COLO668 (cell line): Measurements from ENCODE around the gene SRC.

ENCODE experiments used
- DNase-seq: peaks from one replicate; lab custom pipeline; 2025; ENCODE audit not compliant: unreplicated experiment; lab: John Stamatoyannopoulos, UW

Gene SRC

GRCh38 chr20:37379967-37380828, 34.3 kb downstream of the SRC start:
- DNase-seq = peak; percentile 29

DNA sequence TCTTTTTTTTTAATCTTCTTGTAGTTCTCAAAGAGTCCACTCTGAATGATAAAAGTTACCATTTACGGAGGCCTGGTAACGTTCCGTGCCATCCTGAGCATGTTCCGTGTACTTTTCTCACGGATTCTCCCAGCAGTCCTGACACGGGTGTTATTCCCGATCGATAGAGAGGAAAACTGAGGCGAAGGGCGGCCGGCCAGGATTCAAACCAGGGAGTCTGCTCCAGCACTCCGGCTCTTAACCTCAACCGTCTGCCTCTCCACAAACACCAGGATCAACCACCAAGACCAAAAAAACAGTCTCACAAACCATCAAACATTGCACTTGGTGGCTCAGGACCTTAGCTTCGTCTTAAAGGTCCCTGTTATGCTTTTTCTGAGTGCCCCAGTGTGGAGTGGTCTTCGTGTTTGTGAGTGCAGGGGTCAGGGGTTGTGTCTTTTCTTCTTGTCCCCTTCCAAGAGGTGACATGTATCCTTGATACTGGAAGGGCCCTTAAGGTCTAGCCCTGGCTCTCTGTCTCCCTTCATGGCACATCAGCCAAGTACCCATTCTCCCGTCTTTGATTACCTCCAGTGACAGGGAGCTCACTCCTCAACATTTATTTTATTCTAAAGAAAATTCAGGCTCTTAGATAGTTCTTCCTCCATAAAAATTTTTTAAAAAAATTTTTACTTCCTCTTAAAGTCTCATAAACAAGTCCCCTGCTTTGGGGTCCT, 35.1 kb downstream of the SRC start:
- no peak for DNase-seq

GRCh38 chr20:37381621-37382471, 35.9 kb downstream of the SRC start:
- no peak for DNase-seq

- DNase-seq = no peak
Measured at GRCh38 chr20:37382482-37383120, 36.7 kb downstream of the SRC start.

- DNase-seq = no peak
Measured at GRCh38 chr20:37383229-37383989, 37.5 kb downstream of the SRC start.

DNA sequence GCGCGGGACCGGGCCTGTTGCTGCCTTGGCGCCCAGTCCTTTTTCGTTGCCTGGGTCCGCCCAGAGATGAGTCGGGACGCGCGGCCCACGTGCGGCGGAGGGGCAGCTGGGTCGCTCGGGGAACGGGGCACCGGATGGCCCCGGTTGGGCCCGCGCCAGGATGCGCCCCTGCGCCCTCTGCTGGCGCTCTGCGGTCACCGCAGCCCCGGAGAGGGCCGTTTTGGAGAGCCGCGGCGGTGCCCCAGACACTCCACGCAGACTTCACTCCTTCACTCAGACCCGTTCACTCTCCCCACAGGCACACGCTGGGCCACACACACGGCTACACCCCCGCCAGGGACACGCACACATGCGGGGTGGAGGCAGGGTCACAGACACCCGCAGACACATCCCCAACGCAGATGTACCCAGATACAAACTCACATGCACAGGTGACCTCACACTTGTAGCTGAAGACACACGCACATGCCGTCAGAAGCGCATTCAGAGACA, 38.8 kb downstream of the SRC start:
- DNase-seq = peak; percentile 71

- no peak for DNase-seq
Measured at GRCh38 chr20:37385176-37385575, 39.2 kb downstream of the SRC start.

- DNase-seq = no peak
Measured at GRCh38 chr20:37385659-37386504, 39.9 kb downstream of the SRC start.

DNA sequence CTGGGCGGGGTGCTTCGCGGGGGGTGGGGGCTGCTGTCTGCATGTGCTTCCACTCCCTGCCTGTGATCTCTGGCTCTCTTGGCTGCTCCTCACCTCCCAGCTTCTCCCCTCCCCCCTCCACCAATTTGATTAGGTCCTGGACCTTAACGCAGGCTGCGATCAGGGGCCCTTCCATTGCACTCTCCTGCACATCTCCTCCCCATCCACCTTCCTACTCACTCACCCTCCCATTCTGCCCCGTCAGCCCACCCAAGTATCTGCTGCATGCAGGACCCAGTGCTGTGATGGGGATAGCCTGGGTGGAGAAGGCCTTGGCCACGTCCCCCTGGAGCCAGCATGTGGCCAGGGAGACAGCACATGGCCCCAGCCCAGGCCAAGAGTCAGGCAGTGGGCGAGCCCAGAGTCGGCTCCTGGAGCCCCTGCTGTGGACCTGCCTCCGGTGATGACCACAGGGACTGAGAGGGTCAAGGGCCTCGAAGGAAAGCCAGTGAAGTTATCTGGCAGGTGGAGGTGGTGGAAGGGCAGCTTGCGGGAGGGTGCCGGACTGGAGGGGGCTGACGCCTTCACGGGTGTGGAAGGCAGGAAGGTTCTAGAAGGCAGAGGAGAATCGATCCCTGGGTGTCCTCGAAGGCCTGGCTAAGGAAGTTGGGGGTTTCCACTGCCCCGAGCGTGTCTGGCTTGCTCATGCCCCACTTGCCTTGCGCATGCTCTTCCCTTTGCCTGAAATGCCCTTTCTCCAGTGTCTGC, 40.7 kb downstream of the SRC start:
- no peak for DNase-seq

DNA sequence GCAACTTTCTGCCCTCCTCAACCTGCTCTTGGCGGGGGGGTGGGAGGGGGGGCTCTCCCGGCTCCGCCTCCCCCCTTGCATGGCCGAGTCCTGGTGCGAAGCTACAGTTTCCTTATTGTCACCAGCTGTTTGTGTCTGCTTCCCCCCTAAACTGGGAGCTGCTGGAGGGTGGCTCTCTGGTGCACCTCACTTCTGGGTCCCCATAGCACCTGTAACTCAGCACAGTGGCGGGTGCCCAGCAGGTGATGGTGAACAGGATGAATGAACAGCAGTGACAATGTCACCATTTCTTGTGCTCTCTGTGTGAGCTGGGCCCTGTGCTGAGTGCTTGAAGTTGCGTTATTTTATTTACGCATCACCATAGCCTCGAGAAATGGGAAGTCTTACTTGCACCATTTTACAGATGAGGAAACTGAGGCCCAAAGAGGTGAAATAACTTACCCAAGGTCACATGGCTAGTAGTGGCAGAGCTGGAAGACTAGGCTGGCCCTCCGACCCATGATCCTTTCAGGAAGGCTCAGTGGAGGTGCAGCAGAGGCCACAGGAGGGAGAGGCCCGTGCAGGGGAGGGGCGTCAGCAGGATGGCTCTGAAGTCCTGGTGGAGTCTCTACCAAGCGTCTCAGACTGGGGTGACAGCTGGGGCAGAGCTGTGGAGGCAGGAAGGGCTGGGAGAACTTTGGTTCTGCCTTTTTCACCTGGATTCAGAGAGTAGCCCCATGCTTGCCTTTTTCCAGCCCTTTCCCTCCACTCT, 41.8 kb downstream of the SRC start:
- DNase-seq = no peak

DNA sequence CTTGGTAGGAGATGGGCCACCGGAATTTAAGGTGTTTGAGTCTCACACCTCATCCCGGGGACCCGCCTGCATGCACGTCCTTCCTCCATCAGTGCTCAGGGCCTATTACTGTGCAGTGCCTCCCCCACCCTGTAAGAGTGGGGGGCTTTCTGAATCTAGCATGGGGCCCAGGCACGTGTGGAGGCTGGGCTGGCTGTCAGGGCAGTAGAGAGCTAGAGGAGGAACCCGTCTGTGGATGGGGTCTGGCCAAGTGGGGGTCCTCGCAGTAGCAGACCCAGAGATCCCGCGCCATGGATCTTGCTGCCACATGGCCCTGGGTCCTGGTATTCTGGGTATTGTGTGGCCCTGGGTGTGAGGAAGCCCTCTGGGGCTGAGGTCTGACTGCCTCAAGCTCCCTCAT, 42.9 kb downstream of the SRC start:
- no peak for DNase-seq

GRCh38 chr20:37389241-37389747, 43.4 kb downstream of the SRC start:
- no peak for DNase-seq

- no peak for DNase-seq
Measured at GRCh38 chr20:37389844-37390275, 43.9 kb downstream of the SRC start.

DNA sequence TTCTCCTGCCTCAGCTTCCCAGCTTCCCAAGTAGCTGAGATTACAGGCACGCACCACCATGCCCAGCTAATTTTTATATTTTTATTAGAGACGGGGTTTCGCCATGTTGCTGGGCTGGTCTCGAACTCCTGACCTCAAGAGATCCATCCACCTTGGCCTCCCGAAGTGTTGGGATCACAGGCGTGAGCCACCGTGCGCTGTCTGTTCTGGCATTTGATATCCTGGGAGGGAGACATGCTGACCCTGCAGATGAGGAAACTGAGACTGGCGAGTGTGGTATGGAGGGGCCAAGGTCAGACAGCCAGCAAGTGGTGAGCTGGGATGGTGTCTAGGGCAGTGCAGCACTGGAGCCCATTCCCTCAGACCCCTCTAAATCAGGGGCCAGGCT, 44.6 kb downstream of the SRC start:
- no peak for DNase-seq

DNA sequence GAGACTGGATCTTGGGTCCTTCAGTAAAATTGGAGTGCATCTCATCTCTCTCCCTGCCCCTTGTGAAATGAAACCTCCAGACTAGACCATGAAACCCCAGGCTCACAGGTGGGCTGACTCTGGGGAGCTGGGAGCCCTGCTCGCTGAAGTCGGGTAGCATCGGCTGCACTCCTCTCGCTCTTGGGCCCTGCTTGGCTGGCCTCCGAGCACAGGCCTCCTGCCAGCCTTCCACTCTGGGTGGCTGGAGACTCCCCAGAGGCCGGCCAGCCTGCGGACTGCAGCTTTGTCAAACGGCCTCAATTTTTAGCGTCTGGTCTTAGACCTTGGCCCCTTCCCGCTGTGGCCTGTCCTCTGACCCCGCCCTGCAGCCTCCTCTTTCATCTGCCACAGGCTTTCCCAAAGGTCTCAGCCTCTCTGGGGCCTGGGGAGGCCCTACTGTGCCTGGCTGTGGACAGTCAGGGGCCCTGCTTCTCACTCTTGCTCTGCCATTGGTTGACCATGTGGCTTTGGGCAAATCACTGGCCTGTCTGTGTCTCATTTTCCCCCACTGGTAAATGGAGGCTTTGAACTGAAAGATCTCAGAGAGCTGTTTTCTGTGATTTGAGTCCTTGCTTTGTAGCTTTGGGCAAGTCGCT, 45.1 kb downstream of the SRC start:
- no peak for DNase-seq

GRCh38 chr20:37392441-37393195, 46.7 kb downstream of the SRC start:
- DNase-seq = peak; percentile 40
